HK-2 (cell line): ENCODE measurements around the gene USP6.
"Not testable (repeated sequence)": the region's sequence is repeated elsewhere in the genome, so short reads cannot be mapped to it uniquely, and the experiment has no call there.

Experiments used
- DNase-seq: peaks from one replicate; pipeline ENCODE4 v3.0.0-alpha.2; 2018; ENCODE audit not compliant: unreplicated experiment

Gene USP6

DNA sequence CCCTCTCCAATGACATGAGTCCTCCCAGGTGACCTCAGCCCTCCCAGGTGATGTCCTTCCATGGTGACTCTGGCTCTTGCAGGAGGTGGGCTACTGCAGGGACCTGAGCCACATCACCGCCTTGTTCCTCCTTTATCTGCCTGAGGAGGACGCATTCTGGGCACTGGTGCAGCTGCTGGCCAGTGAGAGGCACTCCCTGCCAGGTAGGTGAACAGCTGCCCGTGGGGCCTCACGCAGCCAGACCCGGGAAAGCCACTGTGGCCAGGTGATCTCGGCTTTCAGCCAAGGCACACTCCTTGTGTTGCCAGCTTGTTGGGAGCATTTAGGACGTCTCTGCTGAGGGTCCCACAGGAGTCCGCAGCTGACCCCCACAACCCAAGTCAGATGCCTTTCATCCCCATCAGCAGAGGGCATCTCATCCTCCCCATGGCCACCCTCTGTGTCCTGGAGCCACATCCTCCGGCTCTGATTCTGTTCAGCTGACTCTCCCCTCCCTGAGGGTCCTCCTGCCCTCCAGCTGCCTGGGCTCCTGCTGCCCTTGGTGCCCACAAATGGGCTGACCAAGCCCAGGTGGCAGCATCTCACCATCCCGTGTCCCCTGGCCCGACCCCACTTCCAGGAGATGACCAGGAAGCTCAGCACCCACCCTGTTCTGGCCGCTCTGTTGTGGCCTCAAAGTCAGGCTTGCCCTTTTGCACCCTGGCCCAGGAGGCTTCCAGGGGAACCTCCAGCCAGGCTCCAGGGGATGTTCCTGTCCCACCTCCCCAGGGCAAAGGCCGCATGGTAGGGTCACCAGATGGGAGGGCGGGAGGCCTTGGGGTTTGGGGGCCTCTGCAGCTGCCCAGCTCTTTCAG is 20.1 kb downstream of the USP6 start:
- DNase-seq = no peak

DNA sequence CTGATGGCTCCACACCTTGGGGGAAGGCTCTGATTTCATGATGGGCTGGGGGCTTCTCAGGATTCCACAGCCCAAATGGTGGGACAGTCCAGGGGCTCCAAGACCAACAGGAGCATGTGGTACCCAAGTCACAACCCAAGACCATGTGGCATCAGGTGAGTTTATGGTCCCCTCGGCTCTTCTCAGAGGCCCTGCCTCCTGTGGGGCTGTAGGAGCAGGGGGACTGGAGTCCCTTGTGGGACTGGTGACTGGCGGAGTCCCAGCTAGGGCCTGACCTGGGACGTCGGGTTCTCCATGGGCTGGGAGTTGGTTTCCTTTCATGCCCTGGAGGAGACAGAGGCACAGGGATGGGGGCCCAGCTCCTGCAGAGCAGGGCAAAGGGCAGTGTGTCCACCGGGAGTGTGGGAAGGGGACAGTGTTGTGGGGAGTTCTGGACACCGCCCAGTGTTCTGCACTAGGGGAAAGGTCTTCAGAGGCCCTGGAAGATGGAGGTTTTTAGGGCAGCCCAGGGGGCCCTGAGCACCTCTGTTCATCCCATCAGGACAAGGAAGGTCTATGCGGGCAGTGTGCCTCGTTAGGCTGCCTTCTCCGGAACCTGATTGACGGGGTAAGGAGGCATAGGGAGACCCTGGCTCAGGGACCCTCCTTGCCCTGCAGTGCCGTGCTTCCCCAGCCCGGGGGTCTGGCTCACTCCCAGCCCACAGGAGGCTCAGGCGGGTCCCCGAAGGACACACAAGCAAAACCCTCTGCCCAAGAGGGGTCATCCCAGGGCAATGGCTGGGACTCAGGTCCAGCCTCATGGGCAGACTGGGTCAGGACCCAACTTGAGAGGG is 21.0 kb downstream of the USP6 start:
- DNase-seq = not testable (repeated sequence)

DNA sequence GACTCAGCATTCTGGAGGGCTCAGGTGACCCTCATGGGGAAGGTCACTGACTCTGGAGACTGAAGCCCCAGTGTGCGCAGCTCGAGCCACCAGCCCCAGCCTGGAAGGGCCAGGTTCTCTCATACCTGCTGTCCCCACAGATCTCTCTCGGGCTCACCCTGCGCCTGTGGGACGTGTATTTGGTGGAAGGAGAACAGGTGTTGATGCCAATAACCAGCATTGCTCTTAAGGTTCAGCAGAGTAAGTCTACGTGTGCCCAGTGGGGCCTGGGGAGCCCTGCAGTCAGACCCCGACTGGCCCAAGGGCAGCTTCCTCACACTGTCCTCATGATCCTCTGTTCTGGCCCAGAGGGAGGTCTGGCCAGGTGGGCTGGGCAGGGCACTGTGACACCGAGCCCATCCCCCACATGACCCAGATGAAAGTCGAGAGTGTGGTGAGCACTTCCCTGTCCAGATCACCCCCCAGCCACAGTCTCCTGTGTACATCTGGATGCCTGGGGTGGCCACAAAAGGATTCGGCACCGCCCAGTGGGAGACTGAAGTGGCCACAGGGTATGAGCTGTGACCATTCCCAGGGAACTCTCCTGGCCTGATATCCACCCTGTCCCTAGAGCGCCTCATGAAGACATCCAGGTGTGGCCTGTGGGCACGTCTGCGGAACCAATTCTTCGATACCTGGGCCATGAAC is 21.8 kb downstream of the USP6 start:
- not testable (repeated sequence) for DNase-seq

DNA sequence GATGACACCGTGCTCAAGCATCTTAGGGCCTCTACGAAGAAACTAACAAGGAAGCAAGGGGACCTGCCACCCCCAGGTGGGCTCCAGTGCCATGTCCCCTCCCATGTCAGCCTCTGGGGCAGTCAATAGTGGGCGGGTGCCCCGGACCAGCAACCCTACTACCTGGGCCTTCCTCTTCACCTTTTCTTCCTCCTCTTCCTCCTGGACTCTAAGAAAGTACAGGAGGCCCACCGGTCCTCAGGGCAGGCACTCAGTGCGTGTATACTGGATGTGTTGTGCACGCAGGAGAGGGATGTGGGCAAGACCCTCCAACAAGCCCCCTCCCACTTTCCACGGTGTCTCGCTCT is 22.3 kb downstream of the USP6 start:
- not testable (repeated sequence) for DNase-seq

DNA sequence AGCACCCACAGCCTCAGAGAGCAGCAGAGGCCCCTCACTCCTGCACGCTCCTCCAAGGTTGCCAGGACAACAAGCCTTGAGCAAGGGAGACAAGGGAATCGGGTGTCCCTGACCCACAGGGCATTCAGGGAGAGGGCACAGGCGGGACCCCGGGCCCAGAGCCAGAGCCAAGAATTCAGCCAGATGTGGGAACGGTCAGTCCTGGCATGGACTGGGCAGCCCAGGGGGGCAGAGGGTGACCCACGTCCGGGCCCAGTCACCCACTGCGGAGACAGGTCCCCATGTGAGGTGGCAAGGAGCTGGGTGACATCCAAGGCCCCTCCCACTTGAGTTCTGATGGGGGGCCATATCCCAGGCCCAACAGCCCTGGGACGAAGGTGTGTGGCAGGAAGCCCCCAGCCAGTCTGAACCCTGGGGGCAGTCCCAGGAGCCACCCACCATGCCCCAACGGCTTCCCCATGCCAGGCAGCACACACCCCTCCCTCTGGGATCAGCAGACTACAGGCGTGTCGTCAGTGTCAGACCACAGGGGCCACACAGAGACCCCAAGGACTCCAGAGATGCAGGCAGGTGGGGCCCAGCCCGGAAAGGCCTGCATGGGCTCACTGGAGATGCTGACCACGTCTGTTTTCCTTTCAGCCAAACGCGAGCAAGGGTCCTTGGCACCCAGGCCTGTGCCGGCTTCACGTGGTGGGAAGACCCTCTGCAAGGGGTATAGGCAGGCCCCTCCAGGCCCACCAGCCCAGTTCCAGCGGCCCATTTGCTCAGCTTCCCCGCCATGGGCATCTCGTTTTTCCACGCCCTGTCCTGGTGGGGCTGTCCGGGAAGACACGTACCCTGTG is 23.0 kb downstream of the USP6 start:
- no peak for DNase-seq

DNA sequence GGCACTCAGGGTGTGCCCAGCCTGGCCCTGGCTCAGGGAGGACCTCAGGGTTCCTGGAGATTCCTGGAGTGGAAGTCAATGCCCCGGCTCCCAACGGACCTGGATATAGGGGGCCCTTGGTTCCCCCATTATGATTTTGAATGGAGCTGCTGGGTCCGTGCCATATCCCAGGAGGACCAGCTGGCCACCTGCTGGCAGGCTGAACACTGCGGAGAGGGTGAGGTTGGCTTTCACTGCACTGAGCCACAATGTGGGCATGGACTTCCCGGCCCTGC is 23.6 kb downstream of the USP6 start:
- DNase-seq = no peak

DNA sequence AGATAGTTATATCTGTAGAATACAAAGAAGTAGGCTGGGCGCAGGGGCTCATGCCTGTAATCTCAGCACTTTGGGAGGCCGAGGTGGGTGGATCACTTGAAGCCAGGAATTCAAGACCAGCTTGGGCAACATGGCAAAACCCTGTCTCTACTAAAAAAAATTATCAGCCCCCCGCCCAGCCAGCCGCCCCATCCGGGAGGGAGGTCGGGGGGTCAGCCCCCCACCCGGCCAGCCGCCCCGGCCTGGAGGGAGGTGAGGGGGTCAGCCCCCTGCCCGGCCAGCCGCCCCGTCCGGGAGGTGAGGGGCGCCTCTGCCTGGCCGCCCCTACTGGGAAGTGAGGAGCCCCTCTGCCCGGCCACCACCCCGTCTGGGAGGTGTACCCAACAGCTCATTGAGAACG is 27.0 kb downstream of the USP6 start:
- not testable (repeated sequence) for DNase-seq

DNA sequence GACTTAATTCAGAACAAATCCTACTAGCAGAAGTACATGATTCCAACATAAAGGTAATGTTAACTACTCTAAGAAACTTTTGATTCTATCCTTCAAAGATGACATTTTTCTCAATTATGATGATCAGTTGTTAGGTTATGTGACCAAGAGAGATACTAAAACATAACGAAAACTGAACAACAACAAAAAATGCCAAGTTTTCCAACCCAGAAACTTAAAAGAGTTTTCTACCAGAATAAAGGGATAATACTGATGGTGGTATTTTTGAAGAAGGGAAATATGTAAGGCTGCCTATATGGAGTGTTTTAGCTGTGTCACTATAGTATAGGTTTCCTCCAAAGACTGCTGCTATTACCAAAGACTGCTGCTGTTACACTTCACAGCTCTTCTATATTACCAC is 30.3 kb downstream of the USP6 start:
- not testable (repeated sequence) for DNase-seq

DNA sequence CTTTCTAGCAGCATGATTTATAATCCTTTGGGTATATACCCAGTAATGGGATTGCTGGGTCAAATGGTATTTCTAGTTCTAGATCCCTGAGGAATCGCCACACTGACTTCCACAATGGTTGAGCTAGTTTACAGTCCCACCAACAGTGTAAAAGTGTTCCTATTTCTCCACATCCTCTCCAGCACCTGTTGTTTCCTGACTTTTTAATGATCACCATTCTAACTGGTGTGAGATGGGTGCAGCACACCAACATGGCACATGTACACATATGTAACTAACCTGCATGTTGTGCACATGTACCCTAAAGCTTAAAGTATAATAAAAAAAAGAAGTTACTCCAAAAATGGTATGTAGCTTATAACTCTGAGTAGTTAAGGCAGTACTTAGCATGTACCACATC is 44.9 kb downstream of the USP6 start:
- DNase-seq = not testable (repeated sequence)

DNA sequence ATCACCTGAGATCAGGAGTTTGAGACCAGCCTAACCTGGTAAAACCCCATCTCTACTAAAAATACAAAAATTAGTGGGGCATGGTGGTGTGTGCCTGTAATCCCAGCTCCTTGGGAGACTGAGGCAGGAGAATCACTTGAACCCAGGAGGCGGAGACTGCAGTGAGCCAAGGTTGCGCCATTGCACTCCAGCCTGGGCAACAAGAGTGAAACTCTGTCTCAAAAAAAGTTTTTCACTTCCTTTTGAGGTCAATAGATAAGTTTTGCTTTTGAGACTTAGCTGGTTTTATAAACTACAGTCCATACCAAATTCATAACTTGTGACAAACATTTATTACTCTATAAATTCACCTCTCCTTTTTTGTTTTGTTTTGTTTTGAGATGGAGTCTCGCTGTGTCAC is 46.0 kb downstream of the USP6 start:
- not testable (repeated sequence) for DNase-seq

DNA sequence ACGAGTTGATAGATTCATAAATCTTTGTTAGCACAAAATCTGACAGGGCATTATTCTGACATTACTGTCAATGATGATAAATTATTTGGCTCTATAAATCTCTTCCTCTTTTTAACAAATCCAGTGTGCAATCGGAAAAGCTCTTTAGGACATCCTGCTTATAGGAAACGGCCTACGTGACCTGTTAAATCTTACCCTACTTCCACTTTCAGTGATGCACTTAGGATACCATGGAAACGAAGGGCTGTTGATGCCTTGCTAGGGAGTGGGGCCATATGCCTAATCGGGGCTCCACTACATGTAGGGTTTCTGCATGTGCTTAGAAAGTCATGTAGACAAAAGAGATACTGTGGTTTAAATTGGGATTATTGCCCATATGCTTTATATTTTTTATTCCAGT is 48.6 kb downstream of the USP6 start:
- DNase-seq = no peak

DNA sequence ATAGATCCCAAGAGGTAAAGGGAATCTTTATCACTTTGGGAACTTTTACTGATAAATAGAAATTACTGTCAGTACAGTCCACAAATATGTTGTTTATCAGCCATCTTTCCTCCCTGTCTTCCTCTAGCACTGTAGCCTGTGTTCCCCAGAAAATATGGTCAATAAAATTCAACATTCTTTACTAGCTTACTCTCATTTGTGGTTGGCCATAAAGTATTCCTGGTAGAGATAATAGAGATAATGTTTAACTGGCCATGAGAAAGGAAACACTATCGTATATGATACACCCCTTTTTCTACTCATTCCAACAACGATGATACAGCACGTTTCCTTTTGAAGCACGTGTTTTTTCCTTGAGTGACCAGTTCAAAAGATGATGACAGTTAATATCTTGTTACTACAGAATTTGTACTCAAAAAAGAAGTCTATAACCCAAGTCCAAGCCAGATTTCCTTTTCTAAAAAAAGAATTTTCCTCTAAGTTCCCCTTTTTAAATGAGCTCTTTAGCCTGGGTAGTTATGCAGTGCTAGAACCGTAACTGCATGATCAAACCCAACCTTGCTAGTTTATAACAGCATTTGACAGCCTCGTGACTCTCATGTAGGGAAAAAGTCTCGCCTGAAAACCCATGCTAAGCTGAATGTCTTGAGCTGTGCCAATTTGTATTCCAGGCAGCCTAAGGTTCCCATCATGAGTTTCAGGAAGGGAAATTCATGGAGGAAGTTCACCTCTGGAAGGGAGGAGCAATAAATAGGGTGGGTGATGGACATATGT is 50.1 kb downstream of the USP6 start:
- DNase-seq = not testable (repeated sequence)

DNA sequence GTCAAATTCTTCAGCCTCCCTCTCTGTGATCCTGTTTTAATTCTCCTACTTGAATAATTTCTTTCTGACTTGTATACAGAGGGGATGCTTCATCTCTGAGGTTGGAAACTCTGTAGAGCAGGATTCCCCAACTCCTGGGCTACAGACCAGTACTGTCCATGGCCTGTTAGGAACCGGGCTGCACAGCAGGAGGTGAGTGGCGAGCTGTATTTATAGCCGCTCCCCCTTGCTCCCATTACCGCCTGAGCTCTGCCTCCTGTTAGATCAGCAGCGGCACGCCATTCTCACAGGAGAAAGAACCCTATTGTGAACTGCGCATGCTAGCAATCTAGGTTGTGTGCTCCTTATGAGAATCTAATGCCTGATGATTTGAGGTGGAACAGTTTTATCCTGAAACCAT is 59.2 kb downstream of the USP6 start:
- DNase-seq = not testable (repeated sequence)

DNA sequence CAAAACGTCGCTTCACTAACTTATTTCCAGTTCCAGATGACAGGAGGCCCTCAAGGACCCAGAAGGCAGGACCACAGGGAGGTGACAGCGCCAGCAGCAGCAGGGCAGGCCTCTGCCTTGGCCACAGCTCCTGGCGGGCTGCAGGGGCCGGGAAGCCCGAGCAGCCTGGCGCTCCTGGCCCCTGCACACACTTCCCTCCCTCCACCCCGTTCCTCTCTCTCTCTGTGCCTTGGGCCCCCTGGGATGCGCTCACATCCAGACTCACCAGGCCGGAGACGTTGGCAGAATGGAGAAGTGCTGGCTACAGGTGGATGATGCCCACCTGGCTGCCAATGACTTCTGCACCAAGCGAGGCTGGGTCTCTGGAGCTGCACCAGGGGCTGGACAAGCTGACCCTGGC is 63.2 kb downstream of the USP6 start:
- DNase-seq = no peak

DNA sequence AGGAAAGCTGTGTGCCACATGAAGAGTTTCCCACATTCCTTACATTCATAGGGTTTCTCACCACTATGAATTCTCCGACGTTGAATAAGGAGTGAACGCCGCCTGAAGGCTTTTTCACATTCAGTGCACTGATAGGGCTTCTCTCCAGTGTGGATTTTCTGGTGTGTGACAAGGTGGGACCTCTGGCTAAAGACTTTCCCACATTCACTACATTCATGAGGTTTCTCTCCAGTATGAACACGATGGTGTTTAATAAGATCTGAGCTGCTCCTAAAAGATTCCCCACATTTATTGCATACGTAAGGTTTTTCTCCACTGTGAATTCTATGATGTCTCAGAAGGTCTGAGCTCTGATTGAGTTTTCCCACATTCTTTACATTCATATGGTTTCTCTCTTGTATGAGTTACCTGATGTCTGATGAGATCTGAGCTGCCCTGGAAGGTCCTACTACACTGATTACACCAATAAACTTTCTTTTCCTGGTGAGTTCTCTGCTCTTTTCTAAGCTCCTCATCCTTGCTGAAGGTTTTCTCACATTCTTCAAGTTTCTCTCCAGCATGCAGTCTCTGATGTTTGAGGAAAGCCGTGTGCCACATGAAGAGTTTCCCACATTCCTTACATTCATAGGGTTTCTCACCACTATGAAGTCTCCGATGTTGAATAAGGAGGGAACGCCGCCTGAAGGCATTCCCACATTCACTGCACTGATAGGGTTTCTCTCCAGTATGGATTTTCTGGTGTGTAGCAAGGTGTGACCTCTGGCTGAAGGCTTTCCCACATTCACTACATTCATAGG is 65.9 kb downstream of the USP6 start:
- no peak for DNase-seq

DNA sequence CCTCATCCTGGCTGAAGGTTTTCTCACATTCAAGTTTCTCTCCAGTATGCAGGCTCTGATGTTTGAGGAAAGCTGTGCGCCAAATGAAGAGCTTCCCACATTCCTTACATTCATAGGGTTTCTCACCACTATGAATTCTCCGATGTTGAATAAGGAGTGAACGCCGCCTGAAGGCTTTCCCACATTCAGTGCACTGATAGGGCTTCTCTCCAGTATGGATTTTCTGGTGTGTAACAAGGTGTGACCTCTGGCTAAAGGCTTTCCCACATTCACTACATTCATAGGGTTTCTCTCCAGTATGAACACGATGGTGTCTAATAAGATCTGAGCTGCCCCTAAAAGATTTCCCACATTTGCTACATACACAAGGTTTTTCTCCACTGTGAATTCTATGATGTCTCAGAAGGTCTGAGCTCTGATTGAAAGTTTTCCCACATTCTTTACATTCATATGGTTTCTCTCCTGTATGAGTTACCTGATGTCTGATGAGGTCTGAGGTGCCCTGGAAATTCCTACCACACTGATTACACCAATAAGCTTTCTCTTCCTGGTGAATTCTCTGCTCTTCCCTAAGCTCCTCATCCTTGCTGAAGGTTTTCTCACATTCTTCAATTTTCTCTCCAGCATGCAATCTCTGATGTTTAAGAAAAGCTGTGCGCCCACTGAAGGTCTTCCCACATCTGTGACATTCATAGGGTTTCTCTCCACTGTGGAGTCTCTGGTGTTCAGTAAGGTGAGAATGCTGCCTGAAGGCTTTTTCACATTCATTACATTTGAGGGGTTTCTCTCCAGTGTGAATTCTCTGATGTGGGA is 67.0 kb downstream of the USP6 start:
- DNase-seq = no peak

DNA sequence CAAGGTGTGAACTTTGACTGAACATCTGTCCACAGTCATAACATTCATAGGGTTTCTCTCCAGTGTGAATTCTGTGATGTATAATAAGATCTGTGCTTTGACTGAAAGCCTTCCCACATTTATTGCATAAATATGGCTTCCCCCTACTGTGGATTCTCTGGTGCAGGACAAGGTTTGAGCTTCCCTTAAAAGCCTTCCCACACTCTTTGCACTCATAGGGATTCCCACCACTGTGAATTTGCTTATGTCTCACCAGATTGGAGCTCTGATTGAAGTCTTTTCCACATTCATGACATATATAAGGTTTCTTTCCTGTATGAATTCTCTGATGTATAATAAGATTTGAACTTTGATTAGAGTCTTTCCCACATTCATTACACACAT is 67.6 kb downstream of the USP6 start:
- no peak for DNase-seq

DNA sequence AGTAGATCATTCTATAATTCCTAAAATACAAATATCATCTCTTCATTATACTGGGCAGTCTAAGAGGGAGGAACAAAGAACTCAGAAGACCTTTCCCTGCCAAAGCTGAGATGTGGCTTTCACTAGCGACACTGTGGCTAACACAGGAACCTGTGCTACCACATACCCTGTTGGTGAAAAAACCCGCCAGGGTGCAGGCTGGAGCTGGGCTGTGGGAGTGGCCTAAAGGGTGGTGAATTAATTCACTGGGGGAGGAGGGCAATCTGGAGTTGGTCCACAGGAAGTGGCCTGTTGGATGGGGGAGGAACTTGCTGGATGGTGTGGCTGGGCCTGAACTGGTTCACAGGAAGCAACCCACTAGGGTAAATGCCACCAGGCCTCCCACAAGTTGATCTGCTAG is 68.5 kb downstream of the USP6 start:
- no peak for DNase-seq
